Measurements from ENCODE around the gene KRAS. TPM values are rescaled to one million over a fixed set of nuclear protein-coding genes. Genes with fewer than 3 reads are reported as not detected.

The KRAS gene
- total RNA-seq, 2 donors from 2014 or later = 74.7 to 76.9 TPM

DNA sequence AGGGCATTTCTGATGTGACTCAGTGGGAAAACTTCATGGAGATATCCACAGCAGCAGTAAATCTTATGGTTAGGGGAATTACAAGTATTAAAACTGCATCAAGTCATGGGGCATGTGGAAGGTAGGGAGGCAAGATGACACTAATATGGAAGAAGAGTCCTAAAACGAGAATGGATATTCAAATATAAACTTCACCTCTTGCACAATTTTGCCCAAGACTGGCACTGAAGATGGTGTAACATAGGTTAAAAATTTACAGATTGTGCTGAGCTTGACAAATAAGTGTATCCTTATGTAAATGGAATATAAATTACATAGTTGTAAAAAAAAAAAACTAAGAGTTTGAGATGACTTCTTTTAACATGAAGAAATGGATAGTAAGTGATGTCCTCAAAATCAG, 42.9 kb downstream of the KRAS start:
- intact Hi-C loops (cut with DNase I, micrococcal nuclease) = no loop called here
- DNase-seq (no peak), ATAC-seq (no peak)

DNA sequence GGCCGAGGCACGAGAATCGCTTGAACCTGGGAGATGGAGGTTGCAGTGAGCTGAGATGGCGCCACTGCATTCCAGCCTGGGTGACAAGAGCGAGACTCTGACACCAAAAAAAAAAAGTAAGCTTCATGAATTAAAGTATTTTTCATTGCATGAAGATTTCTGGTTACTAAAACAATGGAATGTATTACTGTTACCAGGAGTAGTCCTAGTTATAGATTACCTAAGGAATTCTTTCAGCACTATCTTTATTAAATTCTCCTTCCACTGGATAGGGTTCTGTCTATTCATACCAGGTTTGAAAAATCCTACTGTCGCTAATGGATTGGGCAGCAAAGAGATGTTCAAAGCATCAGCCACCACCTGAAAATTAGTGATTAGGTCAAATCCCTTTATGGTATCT, 43.3 kb downstream of the KRAS start:
- no peak for ATAC-seq
- intact Hi-C loops (cut with DNase I, micrococcal nuclease) = no loop called here
- DNase-seq = no peak

DNA sequence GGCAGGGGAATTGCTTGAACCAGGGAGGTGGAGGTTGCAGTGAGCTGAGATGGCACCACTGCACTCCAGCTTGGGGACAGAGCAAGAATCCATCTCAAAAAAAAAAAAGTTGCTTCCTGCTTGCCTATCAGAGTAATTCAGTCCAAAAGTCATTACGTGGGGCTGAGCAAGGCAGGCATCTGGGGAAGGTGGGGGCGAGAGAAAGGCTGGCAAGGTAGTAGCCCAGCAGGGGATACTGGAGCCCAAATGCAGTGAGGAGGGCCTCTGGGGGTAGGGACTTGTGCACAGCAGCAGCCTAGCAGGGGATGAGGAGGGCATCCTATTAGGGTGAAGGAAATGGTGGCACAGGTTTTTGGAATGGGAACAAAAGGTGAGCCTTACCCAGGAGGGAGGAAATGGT, 48.6 kb downstream of the KRAS start:
- intact Hi-C loops (cut with DNase I, micrococcal nuclease) = no loop called here
- ATAC-seq = peak; percentile 50

DNA sequence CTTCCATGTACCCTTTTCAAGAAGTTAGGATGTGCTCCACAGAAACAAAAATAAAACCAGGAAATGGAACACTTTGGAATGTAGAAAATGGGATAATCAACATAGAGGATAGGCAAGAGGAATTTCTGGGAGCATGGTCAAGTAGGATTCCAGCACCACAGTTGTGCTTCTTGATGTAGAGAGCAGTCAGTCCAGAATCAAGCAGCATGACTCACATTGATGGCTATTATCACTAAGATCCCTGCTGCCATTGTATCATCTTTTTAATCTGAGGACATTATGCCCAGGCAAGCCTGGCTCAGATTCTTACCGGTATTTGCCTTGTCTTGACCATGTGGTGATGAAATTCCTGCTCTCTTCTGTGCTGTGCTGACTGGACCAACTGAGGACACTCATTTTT, 50.0 kb downstream of the KRAS start:
- ATAC-seq (no peak), DNase-seq (no peak)
- intact Hi-C loops (cut with DNase I, micrococcal nuclease) = no loop called here

More for the DNA sequence above, 48.6 kb downstream of the KRAS start:
- DNase-seq = no peak

DNA sequence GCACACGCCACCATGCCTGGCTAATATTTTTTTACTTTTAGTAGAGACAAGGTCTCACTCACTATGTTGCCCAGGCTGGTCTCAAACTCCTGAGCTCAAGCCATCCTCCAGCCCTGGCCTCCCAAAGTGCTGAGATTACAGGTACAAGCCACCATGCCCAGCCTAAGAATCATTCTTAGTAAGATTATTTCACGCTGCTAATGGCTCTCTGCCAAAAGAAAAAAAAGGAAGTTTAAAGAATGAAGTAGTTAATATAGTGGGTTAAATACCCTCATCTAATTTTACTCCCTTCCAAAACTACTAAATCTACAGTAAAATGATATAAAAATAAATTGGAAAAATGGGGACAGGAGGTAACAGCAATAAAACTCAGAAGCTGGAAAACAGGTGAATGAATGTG, 53.1 kb downstream of the KRAS start:
- intact Hi-C loops (cut with DNase I, micrococcal nuclease) = no loop called here
- DNase-seq (no peak), ATAC-seq (no peak)

DNA sequence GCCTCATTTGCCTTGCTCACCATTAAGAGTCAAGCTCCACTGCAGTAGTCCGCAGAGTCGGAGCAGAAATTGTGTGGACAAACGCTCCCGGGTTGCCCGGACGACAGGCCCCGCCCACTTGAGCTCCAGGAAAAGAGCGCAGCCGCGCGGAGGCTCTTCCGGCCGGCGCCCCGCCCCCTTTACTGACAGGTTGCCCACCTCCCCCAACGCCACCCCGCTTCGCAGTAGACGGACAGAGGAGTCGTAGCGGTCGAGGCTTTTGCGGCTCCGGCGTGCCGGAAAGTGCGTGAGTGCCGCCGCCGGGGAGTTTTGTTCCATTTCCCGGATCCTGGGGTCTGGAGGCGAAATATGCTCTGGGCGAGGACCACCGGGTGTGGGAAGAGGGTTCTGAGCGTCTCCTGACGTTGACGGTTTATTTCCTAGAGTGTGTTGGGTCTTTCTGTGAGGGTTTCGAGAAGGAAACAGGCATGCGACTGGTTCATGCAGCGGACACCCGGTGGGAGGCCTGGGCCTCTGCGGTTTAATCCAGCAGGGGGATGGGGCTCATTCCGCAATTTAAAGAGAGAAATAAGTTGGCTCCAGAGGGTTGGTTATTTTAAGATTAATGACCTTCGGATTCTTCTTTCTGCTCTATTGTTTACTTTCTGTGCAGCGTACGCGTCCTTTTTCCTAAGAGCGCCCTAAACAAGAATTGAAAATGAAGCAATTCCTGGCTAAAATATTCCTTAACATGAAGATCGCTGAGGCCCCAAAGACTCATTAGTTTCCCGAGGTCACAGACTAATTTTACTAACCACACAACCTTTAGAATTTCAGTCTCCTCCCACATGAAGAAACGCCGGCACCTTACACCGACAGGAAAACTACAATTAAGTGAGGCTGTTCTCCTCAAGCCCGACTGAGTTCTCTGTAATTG, 55.4 kb downstream of the KRAS start, which contains the start of the genes DNAI7 and ETFRF1:
TSS of gene DNAI7 (minus strand) at position 105 of the 916 bp plus-strand sequence. CDS start at position 23, 82 bp downstream.
TSS of gene ETFRF1 (plus strand) at position 182 of the 916 bp plus-strand sequence. CDS start 8,720 bp downstream, outside the sequence.
- DNase-seq = peak; percentile 98 to 100
- ATAC-seq = peak; percentile 99
- intact Hi-C loops (cut with DNase I, micrococcal nuclease) = no loop called here

DNA sequence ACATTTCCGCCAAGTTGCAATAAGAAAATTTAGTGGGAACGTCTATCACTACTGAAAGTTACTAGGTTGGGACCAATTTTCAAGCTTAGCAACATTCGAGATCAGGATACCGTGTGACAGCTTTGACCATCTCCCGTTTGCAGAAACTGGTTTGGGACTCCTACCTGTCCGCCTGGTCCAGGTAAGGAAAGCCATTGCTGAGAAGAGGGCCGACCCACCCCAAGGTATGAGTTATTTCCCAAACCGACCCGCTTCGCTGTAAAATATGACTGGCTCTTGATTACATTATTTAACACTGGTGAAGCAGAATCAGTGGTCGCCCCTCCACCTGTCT, 56.0 kb downstream of the KRAS start:
- ATAC-seq (peak; percentile 7), DNase-seq (no peak)
- intact Hi-C loops (cut with DNase I, micrococcal nuclease) = no loop called here

DNA sequence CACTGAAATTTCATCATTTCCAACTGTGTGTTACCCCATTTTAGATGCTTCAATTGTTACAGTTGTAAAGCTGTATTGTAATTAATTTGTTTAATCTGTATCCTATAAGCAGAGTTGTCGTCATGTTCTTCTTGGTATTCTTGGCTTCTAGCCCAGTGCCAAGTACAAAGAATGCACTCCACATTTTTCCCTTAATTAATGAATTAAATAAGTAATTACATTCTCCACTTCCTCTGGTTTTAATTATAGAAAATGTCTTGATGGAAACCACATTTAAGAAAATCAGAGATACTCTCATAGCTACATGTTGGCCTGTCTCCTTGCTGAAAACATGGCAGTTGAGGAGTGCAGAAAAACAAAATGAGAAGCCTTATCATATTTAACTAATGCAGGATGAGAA, 56.5 kb downstream of the KRAS start:
- intact Hi-C loops (cut with DNase I, micrococcal nuclease) = no loop called here
- ATAC-seq (no peak), DNase-seq (no peak)

DNA sequence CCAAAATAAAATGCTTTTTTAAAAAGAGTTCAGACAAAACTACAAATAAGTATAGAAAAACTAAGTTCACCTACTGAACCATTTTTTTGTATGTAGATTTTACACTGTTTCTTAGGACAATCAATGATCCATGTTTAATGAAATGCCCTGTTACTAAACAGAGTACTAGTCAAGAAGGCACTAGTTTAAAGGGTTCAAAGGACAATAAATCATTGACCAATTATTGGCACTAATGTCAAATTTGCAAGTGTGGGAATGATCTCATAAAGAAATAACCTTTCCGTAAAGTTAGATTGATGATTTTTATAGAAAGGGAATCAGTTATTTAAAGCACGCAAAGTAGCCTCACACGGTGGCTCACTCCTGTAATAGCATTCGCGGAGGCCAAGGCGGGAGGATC, 59.9 kb downstream of the KRAS start:
- intact Hi-C loops (cut with DNase I, micrococcal nuclease) = no loop called here
- ATAC-seq = no peak
- DNase-seq = no peak

DNA sequence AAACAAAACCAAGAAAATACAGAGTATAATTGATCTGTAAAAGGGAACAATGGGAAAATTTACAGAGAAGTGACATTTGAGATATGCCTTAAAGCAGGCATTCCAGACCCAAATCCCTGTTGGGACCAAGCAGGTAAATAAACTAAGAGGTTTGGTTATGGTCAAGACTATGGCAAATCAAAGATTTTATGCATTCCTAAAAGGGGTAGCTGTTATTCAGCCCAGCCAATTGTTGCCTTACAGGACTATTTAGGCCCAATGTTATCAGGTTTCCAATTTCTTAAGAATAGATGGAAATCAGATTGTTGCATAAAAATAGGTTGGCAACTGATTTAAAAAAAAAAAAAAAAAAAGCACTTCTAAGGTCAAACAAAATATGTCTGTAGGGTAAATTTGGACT, 61.1 kb downstream of the KRAS start:
- no peak for DNase-seq

DNA sequence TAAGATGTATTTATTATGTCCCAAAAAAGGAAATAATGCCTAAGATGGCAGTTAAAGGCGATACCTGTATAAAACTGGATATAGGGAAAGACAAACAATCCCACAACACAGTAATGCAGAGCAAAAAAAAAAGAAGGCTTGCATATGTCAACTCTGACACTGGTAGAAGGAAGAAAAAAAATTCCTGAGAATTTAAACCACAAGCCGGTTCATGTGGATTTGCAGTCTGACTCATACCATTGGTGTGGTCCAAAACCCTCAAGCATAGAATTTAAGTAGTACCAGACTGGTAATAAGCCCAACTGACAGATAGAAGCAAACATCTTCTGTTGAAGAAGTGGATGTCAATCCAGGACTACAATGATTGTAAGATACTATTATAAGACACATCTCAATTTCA, 62.9 kb downstream of the KRAS start:
- intact Hi-C loops (cut with DNase I, micrococcal nuclease) = no loop called here
- ATAC-seq (no peak), DNase-seq (no peak)

More for the DNA sequence above, 61.1 kb downstream of the KRAS start:
- intact Hi-C loops (cut with DNase I, micrococcal nuclease) = no loop called here
- no peak for ATAC-seq

DNA sequence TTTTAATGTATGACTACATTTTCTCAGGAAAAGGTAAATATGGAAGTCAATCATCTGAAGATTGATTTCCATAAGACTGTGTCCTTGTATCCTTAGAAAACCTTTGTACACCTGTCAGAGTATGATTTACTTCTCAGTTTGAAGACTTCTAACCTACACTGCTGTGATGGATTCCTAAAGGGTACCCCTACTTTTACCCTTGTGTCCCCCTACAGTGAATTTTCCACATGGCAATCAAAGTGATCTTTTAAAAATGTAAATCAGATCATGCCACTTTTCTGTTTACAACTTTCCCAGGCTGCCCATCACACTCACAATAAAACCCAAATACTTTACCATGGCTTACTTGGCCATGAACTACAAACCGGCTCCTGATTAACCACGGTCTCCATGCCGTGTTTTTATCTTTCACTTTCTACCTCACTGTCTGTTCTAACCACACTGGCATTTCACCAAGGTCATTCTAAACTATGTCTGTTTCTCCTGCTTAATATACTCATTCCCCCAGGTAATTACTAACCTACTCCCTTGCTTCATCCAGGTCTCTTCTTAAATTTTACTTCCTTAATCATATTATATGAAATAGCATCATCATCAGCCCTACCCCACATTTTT, 63.8 kb downstream of the KRAS start:
- ATAC-seq = no peak
- DNase-seq = no peak
- intact Hi-C loops (cut with DNase I, micrococcal nuclease) = no loop called here

DNA sequence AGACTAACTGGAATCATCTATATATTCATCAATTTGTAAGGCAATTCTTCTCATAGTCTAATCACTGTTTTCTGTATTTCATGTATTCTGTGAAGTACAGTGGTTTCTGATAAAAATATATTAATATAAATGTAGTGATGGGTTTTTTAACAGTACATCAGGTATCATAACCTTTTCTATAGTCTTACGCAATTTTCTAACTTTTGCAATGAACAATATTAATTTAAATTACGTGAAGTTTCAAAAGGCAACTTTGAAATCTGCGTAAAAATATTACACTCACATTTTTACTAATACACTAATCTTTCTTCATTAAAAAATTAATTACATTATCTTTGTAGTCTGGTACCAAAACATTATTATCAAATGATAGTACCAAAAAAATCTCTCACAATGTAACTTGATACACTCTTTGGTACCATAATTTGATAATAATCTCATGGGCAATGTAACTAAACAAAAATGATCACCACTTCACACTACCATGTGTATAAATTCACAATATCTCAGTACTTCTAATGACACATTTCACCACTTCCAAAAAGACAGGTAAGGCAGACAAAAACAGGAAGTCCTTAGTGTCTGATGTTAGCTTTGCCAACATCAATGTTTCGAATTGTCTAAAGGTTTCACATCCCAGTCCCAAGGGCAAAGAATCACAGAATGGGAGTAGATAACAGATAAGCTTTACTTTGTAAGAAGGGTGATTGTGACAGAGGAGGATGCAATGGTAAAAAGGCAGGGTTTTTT, 64.5 kb downstream of the KRAS start:
- intact Hi-C loops (cut with DNase I, micrococcal nuclease) = no loop called here
- DNase-seq = no peak
- no peak for ATAC-seq

DNA sequence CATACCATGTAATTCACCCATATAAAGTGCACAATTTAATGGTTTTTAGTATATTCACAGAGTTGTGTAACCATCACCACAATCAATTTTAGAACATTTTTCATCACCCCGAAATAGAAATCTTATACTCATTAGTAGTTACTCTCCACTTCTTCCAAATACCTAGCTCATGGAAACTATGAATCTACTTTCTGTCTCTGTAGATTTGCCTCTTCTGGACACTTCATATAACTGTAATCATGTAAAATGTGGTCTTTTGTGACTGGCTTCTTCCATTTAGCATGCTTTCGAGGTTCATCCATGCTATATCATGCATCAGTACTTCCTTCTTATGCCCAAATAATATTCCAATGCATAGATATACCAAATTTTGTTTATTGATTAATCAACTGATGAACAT, 66.6 kb downstream of the KRAS start:
- ATAC-seq (no peak), DNase-seq (no peak)
- intact Hi-C loops (cut with DNase I, micrococcal nuclease) = no loop called here

DNA sequence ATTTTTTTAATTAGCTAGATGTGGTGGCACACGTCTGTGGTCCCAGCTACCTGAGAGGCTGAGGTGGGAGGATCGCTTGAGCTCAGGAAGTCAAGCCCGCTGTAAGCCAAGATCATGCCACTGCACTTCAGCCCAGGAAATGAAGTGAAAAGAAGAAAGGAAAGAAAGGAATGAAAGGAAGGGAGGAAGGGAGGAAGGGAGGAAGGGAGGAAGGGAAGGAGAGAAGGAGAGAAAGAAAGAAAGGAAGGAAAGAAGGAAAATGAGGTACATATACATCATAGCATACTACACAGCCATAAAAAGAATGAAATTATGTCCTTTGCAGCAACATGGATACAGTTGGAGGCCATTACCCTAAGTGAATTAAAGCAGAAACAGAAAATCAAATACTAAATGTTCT, 68.0 kb downstream of the KRAS start:
- DNase-seq (no peak), ATAC-seq (no peak)
- intact Hi-C loops (cut with DNase I, micrococcal nuclease) = no loop called here

DNA sequence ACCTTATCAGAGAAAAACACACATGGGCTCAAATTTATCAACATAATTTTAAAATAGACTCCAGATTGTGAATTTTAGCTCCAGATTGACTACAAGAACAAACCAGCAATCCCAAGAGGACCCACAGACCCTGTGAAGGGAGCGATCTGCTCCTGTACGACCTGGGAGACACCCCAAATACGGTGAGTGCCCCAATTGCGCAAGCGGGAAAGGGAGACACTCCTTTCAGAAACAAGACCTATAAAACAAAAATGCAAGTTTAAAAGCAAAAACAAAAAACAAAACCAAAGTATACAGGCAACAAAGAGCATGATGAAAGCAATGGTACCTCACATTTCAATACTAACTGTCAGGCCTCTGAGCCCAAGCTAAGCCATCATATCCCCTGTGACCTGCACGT, 87.9 kb downstream of the KRAS start:
- intact Hi-C loops (cut with DNase I, micrococcal nuclease) = no loop called here
- no peak for DNase-seq
- ATAC-seq = no peak

DNA sequence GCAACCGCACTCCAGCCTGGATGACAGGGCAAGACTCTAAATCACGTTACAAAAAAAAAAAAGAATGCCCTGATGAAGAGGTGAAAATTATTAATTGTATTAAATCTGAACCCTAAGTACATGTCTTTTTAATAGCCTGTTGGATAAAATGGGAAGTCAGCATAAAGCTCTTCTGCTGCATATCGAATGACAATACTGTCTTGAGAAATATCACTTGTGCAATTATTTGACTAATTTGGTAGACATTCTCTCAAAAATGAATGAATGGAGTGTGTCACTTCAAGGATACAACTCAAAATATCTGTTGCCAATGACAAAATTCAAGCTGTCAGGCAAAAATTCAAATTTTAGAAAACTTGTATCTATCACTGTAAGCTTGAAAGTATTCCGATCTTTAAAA, 94.7 kb downstream of the KRAS start:
- DNase-seq (no peak), ATAC-seq (no peak)
- intact Hi-C loops (cut with DNase I, micrococcal nuclease) = no loop called here

DNA sequence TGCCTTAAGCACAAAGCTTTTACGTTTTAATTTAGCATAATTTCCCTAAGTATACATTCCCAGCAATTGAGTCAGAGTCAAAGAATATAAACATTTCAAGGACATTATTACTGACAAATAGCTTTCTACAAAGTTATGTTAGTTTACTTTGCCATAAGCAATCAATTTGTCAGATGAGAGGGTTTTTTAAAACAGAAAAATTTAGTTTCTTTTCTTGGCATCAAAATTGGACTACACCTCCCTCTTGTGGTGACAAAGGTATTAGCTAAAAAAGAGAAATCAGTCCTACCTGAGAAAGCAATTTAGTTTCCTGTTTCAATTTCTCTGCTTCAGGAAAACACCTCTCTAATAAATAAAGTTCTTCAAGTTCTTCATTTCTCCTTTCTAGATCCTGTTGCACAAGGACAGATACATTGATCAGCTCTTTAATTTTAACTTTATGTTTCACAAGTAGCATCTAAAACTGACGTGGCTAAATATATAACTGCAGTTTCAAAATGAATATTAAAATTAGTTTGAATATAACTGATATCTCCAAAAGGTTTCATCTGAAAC, 95.6 kb downstream of the KRAS start:
- ATAC-seq = no peak
- DNase-seq = no peak
- intact Hi-C loops (cut with DNase I, micrococcal nuclease) = no loop called here
